Measurements from ENCODE around the gene IL9R.
"Not testable (repeated sequence)": the region's sequence is repeated elsewhere in the genome, so short reads cannot be mapped to it uniquely, and the experiment has no call there.

- TF ChIP-seq, protein P1, sequence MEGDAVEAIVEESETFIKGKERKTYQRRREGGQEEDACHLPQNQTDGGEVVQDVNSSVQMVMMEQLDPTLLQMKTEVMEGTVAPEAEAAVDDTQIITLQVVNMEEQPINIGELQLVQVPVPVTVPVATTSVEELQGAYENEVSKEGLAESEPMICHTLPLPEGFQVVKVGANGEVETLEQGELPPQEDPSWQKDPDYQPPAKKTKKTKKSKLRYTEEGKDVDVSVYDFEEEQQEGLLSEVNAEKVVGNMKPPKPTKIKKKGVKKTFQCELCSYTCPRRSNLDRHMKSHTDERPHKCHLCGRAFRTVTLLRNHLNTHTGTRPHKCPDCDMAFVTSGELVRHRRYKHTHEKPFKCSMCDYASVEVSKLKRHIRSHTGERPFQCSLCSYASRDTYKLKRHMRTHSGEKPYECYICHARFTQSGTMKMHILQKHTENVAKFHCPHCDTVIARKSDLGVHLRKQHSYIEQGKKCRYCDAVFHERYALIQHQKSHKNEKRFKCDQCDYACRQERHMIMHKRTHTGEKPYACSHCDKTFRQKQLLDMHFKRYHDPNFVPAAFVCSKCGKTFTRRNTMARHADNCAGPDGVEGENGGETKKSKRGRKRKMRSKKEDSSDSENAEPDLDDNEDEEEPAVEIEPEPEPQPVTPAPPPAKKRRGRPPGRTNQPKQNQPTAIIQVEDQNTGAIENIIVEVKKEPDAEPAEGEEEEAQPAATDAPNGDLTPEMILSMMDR (IDR thresholded peaks at IDR 0.05): not testable (repeated sequence)
- TF ChIP-seq EZH2 (IDR thresholded peaks at IDR 0.05; ENCODE audit: borderline replicate concordance, insufficient read depth, low read depth, low read length, poor library complexity, severe bottlenecking): not testable (repeated sequence)
These were observed 27.5 kb downstream of the IL9R start for GRCh38 chrX:156024949-156025492.

All from B cell (primary cell).